NCI-H2029 (cell line): ENCODE data around the gene PSME3.
"Not testable (repeated sequence)": the region's sequence is repeated elsewhere in the genome, so short reads cannot be mapped to it uniquely, and the experiment has no call there.

ENCODE experiments used
- DNase-seq: peaks from one replicate; lab custom pipeline; 2025; lab: John Stamatoyannopoulos, UW

Gene PSME3

DNA sequence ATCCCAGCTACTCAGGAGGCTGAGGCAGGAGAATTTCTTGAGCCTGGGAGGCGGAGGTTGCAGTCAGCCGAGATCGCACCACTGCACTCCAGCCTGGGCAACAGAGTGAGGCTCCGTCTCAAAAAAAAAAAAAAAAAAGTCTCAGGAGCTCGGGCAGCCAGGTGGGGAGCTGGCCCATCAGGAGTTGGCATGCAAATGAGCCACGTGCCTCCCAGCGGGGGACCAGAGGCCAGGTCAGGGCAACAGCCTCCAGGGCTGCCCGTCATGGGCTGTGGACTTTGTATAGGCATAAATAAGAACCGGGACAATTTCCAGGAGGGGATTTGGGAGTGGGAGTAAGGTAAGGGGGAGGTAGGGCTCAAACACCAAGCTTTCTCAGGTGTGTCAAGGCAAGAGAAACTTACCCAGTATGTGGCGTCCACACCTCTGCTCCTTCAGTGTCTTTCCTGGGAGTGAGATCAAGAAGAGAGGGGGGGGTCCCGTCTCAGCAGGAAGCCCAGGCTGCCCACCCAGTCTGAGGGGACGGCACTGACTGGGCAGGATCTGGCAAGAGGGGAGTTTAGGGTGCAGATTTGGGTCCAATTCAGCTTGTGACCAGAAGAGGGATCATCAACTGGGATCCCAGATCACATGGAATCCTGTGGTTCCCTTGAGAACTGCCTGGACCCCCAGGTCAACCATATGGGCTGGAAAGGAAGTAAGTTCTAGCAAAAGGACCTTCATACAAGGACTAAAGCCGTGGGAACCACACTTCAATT lies 45.1 kb downstream of the PSME3 start:
- DNase-seq: no peak

DNA sequence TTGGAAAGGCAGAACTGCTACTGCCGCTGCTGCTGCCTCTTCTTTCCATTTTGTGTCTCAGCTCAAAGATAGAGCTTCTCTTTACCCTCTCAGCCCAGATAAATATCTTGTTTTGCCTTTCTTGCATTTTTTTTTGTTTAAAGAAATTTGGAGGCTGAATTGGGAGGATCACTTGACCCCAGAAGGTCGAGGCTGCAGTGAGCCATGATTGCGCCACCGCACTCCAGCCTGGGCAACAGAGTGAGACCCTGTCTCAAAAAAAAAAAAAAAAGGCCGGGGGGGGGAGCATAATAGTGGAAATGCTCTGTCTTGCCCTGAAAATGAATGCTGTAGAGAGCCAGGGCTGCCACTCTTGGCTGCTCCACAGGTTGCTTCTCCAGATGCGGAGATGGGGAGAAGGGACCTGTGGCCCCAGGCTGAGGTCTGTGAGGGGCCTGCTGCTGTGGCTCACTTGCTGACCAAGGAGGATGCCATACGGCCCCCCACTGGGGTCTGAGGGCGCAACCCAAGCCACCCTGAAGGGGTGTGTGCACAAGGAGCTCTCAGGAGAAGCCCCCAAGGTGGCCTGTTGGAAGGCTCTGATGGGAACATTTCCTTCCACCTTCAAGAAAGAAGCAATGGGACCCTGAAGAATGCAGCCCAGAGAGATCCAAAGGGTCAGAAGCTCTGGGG lies 45.9 kb downstream of the PSME3 start:
- no peak for DNase-seq

DNA sequence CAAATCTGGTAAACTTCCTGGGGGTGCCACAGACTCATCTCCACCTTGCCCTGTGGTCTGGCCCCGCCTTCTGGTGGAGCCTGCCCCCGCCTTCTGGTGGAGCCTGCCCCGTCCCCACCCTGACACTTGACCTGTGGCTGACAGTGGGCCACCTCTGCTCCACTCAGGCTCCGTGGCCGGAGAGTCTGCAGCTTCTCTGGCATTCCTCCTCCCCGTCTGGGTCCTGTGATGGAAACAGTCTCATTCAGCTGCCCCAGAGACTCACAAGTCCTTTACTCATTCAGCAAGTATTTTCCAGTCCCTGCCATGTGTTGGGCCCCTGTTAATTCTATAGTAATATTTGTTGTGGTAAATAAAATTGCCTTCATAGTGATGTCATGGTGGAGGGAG lies 46.4 kb downstream of the PSME3 start:
- DNase-seq: no peak

- DNase-seq: no peak
Observed at GRCh38 chr17:42880776-42881310, 47.6 kb downstream of the PSME3 start.

GRCh38 chr17:42881706-42882105 lies 48.5 kb downstream of the PSME3 start:
- DNase-seq: not testable (repeated sequence)

DNA sequence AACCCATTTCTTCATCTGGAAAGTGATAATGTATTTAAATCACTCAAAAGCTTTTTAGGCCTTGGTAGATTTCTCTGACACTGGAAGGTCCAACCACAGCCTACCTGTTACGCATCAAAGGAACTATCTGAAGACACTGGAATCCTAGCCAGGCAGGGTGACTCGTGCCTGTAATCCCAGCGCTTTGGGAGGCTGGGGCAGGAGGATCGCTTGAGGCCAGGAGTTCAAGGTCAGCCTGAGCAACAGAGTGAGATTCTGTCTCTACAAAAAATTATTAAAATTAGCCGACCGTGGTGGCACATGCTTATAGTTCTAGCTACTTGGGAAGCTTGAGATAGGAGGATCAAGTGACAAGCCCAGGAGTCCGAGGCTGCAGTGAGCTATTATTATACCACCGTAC lies 49.0 kb downstream of the PSME3 start:
- DNase-seq: no peak

DNA sequence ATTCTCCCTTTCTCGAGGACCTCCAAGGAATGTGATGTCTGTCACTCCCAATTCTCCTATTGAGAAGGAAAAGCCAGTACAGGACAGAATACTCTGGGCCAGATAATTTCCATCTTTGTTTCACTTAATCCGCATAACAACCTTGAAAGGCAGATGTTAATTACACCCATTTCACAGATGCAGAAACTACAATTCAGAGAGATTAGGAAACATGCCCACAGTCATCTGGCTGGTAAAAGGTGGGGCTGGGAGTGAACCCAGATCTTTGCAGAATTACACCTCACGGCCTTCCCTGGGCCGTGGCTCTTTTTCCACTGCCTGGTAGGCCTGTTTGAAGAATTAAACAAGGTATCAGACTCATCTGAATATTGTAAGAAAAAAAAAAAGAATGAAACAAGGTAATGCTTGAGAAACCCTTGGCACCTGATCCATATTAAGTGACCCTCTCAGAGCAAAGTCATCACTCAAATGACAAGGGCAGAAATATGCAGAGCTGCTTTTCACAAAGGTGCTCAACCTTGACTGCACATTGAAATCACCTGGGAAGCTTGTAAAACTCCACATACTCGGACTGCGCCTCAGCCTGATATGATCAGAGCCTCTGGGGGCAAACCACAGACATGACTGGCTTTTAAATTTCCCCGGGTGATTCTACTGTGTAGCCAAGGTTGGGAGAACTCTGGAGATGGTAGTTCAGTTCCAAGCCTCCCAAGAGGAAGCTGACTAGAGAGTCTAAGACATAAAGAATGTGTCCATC lies 50.8 kb downstream of the PSME3 start:
- DNase-seq: no peak

- DNase-seq: not testable (repeated sequence)
Observed at GRCh38 chr17:42885806-42886205, 52.6 kb downstream of the PSME3 start.

GRCh38 chr17:42886283-42887176 lies 53.3 kb downstream of the PSME3 start:
- DNase-seq: no peak

GRCh38 chr17:42889809-42890208 lies 56.6 kb downstream of the PSME3 start:
- DNase-seq: no peak

- DNase-seq: no peak
Observed at GRCh38 chr17:42891539-42892152, 58.4 kb downstream of the PSME3 start.

DNA sequence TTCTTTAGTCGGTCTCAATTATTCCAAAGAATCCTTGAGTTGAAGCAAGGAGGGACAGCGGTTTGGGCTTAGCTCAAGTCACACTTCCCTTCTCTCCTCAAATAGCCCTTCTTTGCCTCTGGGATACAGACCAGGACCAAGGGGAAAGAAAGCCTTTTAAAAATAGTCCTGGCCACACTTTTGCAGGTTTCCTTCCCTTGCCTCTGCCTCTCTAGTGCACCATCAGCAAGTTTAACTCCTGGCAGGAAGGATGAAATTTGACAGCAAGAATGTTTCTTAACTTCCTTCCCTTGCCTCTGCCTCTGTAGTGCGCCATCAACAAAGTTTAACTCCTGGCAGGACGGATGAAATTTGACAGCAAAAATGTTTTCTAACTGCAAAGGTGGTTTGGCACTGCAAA lies 60.2 kb downstream of the PSME3 start:
- DNase-seq: no peak
